HG02970 (cell line): ENCODE measurements around the gene COL8A2.

Source experiments
- ATAC-seq: cut with Tn5 transposase; IDR thresholded peaks from one replicate; pipeline ENCODE4 v1.9.1; 2021; ENCODE audit warnings: mild to moderate bottlenecking, moderate library complexity, moderate number of reproducible peaks; ENCODE audit not compliant: unreplicated experiment, low FRiP score

The COL8A2 gene

DNA sequence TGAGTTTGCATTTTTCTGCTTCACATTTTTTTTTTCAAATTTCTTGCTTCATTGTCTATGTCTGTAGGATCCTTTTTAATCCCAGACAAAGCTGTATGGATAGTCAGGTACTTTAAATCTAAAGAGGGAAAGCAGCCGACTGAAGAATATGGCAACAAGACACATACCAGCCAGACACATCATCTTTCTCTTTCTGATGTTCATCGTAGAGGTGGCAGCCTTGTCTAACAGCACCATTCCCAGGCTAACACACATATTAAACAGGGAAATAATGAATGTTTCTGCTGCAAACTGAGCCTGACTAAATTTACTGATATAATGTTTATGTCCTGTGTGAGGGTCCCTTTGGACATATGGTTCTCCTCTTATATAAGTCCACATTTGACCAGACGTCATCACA, 44.8 kb downstream of the COL8A2 start:
- no peak for ATAC-seq

DNA sequence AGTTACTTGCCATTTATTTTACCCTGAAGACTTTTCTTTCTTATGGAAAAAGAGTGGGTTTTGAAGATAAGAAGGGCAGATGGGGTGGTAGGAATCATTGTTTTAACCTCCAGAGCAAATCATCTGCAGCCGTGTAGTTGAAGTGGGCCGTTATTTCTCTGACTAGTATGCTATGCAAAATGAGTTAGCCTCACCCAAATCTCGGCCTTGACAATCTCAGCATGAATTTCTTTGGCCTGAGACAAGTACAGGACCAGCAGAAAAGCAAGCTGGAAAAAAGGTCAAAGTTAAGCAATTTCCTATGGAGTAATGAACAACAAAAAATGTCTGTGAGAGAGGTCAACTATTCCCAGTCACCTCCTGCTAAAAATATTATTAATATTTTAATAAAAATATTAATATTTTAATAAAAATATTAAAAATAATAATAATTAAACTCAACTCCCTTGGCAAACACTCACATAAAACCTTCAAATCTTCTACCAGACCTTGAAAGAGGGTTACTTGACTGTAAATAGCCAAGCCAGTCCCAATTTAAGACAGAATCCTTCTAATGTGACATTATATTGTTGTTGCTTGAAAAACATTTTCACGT, 47.9 kb downstream of the COL8A2 start:
- ATAC-seq, result no peak

DNA sequence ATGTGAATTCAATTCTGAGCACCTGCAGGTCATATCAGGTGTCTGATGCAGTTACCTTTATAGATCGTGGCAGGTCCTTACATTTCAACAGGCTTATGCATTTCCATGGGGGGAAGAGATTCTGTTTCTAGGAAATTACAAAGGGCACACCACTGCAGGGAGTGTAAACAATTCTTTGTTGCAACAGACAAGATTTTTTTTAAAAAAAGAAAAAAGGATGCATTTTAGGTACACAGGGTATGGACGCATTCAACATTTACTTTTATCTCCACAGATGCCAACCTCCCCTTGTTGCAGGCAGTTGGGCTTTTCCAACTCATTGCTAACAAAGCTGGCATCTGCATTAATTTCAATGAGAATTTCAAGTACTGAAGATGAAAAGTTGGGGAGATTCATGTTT, 54.7 kb downstream of the COL8A2 start:
- ATAC-seq, result no peak

DNA sequence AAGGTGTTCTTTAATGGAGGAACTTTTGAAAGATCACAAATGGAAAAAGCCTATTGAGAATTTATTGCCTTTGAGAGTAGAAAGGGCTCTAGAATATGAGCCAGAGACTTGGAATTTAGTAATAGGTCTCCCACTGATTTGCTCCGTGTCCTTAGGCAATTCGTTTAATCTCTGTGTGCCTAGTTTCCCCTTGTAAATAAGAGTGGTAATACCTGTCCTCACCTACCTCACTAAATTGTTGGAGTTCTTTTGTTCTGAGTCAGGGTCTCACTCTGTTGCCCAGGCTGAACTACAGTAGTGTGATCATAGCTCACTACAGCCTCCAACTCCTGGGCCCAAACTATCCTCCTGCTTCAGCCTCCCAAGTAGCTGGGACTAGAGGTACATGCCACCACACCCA, 56.2 kb downstream of the COL8A2 start:
- ATAC-seq, result no peak

DNA sequence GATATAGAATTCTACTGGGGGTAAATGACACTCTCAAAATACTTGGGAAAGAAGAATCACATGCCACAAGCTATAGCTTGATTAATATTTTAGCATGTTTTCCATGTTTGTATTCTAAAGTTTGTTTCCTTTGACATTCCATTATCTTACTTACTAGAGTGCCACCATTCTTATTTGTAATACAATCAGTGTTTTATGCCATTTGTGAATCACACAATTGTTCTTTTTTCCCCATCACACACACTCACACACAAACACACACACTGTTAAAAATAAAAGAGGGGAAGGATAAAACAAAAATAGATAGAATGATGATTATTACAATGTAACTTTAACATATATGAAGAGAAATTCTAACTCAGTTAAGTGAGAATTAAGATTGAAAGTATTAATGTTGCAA, 57.2 kb downstream of the COL8A2 start:
- no peak for ATAC-seq

DNA sequence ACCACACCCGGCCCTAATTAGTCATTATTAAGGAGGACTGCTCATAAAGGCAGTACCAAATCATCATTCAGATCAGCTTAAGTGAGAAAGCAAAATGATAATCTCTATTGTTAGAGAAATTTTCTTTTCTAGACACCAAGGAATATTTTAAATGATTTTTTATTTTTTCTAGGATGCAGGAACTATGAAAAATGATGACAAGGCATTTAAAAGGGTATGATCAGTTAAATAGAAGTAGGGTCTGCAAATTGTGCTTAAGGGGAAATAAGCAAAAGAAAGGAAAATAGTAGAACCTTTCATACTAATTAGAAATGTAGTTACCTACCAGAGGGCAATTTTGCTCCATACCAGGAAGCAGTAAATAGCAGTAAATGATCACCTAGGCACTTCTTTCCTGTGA, 62.7 kb downstream of the COL8A2 start:
- no peak for ATAC-seq

DNA sequence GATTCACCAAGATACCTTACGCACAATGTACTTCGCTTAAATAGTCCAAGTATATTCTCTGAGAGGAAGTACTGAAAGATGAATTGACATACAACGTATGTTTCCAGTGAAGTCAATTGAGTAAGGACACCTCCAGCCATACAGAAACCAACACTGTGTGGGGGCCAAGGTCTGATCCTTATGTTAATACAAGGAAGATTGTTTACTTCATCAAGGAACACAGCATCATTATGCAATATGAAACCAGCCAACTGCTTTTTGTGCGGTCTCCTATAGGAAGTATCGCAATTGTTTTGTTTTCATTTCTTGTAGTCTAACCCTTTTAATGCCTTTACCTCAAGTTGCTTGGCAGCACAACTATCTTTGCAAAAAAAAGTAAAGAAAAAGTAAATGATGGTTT, 69.3 kb downstream of the COL8A2 start:
- no peak for ATAC-seq

DNA sequence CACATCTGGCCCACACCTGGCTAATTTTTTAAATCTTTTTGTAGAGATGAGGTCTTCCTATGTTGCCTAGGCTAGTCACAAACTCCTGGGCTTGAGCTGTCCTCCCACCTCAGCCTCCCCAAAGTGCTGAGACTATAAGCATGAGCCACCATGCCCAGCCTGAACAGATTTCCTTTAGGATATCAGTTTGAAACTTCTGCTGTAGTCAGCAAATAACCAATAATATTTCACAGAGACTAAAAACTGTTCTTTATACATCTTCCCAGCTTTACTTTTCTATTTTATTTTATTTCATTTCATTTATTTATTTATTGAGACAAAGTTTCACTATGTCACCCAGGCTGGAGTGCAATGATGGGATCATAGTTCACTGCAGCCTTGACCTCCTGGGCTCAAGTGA, 71.0 kb downstream of the COL8A2 start:
- ATAC-seq, result no peak

DNA sequence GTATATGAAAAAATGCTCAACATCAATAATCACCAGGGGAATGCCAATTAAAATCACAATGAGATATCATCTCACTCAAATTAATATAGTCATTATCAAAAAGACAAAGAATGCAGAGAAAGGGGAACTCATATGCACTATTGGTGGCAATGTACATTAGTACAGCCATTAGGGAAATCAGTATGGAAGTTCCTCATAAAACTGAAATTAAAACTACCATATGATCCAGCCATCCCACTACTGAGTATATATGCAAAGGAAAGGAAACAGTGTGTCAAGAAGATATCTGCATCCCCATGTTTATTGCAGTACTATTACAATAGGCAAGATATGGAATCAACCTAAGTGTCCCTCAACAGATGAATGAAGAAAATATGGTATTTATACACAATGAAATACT, 73.2 kb downstream of the COL8A2 start:
- no peak for ATAC-seq
